B cell (primary cell): ENCODE results near the gene SNCB.

Source experiments
- CTCF ChIP-seq: fragments of 200-600 bp; IDR thresholded peaks from one replicate; pipeline ENCODE4 v1.8.0; 2022; ENCODE audit warnings: antibody characterized with exemption, mild to moderate bottlenecking
- EZH2 ChIP-seq: IDR thresholded peaks from 2 replicates; pipeline ENCODE4 v1.6.1; 2012; ENCODE audit warnings: borderline replicate concordance, low read depth, mild to moderate bottlenecking, moderate library complexity, low read length; ENCODE audit not compliant: insufficient read depth, poor library complexity, severe bottlenecking

- TF ChIP-seq CTCF: peak; percentile 17
- TF ChIP-seq EZH2: no peak
Measured at GRCh38 chr5:176609724-176610434, 20.5 kb downstream of the SNCB start, which contains the start of gene GPRIN1.
